Measurements from ENCODE around the gene JDP2.

JDP2 gene

GRCh38 chr14:75457648-75458165, 29.9 kb downstream of the JDP2 start:
- FAIRE-seq = no peak

- FAIRE-seq = no peak
Measured at GRCh38 chr14:75458305-75458704, 30.5 kb downstream of the JDP2 start.

- no peak for FAIRE-seq
Measured at GRCh38 chr14:75459099-75459741, 31.4 kb downstream of the JDP2 start.

GRCh38 chr14:75459791-75460190, 32.0 kb downstream of the JDP2 start:
- no peak for FAIRE-seq

- no peak for FAIRE-seq
Measured at GRCh38 chr14:75460394-75460793, 32.6 kb downstream of the JDP2 start.

- no peak for FAIRE-seq
Measured at GRCh38 chr14:75461303-75461702, 33.5 kb downstream of the JDP2 start.

- no peak for FAIRE-seq
Measured at GRCh38 chr14:75461755-75462349, 34.0 kb downstream of the JDP2 start.

DNA sequence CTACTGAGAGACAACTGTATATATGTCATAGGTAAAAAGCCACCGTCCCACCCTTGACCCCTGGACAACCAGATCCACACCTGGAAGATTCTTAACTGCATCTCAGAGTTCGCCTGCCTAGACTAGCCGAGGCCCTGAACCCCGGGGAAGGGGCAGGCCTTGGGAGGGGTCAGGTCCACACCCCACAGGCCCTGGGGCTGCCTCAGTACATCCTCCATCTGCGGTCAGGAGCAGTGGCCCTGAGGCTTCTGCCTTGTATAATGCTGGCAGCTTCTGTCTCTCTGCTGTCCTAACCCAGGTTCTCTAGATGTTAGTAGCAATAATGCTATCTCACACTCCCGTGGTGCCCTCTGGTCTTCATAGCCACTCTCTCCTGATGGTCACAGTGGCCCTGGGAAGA, 36.8 kb downstream of the JDP2 start:
- FAIRE-seq = no peak

DNA sequence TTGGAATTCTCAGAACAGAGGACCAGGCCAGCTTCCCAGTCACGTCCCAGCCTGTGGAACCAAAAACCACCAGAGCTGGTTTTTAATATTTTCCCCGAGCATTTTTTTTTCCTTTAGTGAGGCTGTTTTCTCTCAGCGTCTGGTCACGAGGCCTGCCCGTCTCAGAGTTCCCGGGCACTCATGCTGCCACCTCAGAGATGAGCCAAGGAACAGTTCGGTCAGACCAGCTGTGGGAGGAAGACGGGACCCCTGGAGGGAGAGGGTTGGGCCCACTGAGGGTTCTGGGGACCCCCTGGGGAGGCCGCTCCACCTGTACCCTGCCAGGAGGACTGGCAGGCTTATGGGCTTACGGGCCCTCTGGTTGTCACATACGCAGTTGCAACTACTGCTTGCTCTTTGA, 39.9 kb downstream of the JDP2 start:
- no peak for FAIRE-seq

- no peak for FAIRE-seq
Measured at GRCh38 chr14:75469164-75469563, 41.3 kb downstream of the JDP2 start.

GRCh38 chr14:75469606-75470237, 41.9 kb downstream of the JDP2 start:
- no peak for FAIRE-seq

DNA sequence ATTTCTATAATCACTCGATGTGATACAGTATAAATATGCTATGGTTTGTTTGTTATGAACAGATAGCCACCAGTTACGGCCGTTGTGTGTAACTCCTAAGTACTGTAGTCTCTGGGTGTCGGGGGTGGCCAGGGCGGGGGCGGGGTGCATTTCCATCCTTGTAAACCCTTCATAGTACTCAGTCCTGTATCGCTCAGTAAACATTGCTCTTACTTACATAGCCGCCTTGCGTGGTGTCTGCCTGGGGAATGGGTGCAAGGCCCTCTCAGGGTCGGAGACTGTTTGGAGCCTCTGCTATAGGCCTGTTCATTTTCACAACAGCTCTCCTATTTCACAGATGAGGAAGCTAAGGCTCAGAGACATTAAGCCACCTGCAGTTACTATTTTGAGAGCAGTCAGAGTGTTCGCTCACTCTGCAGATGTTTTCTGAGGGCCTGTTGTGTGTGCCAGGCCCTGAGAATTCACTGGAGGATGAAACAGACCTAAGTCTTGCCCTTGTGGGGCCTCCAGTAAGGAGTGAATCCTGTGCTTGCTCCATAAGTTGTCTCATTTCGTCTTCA, 42.5 kb downstream of the JDP2 start:
- FAIRE-seq = no peak

DNA sequence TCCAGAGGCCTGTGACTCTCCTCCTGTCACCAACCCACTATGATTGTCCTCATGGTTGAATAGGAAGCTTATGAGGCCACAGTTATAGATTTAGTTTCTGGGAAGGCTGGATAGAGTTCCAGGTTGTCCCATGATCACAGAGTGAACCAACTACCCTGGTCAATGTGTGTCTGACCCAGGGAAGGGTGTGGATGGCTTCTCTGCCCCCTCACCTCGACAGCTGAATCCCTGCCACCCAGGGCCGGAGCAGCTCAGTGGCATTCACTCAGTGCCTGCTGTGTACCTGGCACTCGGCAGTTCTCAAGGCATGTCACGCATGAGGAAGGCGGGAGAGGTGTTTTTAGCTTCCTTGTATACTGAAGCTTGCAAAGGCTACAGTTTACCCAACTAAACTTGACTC, 43.2 kb downstream of the JDP2 start:
- no peak for FAIRE-seq

GRCh38 chr14:75474127-75474526, 46.3 kb downstream of the JDP2 start:
- FAIRE-seq = peak; percentile 18

DNA sequence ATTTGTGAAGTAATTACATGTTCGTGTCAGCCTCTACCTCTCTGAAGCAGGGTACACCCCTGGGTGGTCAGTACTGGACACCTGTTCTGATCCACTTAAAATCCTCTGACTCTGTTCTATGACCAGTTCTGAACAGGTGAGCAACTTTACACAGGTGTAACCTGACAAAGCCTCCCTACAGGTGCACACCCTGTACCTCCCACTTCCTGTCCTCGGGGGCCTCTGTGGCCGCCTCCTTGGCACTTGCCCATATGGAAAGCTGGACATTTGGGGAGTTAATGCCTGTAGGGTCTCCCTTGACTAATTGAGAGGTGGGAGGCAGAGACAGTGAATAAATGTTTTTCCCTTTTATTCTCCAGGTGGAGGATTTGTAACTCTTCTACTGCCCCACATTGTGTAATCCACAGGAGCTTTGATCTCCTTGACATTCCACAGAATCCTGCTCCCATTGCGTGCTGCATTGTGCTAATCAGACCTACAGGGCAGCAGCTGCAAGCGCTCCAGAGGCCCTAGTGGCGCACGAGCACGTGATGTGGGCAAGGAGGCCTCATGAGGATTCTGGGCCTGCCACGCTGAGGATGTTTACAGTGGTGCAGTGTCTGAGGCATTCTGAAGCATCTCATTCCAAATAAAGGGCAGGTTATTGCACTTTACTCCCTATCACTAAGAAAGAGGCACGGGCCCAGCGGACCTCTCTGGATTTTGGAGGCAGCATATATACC, 48.6 kb downstream of the JDP2 start:
- FAIRE-seq = no peak

DNA sequence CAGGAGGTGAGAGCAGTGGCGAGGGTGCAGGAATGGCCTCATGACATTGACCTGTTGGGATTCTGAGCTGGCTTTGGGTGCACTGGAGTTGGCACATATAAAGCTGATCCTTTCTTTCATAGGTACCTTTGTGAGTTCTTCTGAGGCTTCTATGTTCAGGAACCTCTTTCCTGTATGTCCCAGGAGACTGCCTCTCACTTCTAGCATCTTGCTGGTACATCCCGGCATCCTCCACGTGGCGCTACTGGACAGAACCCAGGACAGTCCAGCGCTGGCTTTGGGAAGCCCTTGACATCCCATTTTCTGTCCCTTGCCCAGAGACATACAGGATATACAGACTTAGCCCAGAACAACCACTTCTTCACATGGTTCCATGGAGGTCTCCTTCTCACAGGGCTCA, 50.1 kb downstream of the JDP2 start:
- FAIRE-seq = no peak

GRCh38 chr14:75479770-75480600, 52.2 kb downstream of the JDP2 start:
- no peak for FAIRE-seq

DNA sequence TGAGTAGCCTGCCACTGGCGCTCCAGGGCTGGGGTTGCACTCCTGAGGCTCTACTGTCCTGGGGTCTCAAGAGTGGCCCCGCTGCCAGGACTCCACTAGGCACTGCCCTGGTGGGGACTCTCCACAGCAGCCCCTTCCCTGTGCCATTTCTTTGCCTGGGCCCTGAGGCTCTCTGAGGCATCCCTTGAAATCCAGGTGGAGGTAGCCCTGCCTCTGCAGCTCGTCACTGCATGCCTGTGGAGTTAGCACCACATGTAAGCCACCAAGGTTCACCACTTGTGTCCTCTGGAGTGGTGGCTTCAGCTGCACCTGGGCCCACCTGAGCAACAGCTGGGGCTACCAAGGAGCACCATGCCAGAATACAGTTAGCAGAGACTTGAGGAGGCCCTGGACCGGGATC, 54.5 kb downstream of the JDP2 start:
- FAIRE-seq = no peak

- no peak for FAIRE-seq
Measured at GRCh38 chr14:75484711-75485429, 57.0 kb downstream of the JDP2 start.

DNA sequence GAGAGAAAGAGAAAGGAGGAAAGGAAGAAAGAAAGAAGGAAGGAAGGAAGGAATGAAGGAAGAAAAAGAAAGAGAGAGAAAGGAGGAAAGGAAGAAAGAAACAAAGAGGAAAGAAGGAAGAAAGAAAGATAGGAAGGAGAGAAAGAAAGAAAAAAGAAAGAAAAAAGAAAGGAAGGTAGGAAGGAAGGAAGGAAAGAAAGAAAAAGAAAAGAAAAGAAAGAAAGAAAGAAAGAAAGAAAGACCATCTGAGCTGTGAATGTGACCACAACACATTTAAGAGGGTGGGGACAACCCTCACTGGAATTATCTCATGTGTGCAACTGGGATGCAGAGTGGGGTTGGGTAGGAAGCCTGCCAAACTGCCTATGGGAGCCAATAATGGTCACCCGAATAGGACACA, 58.5 kb downstream of the JDP2 start:
- no peak for FAIRE-seq

- FAIRE-seq = no peak
Measured at GRCh38 chr14:75487155-75487671, 59.4 kb downstream of the JDP2 start.

All from colon (tissue), 2 donors.